Neutrophil (primary cell): Measurements from ENCODE around the gene SH3D21.

ENCODE experiments used
- H3K27ac ChIP-seq: fragments of 200-600 bp; sonication (generic); 2 replicates; pipeline ENCODE4 v1.5.1; 2016; ENCODE audit warnings: mild to moderate bottlenecking, moderate library complexity
- H3K27me3 ChIP-seq: fragments of 200-600 bp; sonication (generic); 2 replicates; pipeline ENCODE4 v1.6.0; 2016; ENCODE audit warnings: mild to moderate bottlenecking
- H3K36me3 ChIP-seq: fragments of 200-600 bp; sonication (generic); 2 replicates; pipeline ENCODE4 v1.5.1; 2017
- H3K4me1 ChIP-seq, 2 experiments: fragments of 200-600 bp in 1 of 2; sonication (generic) in 1 of 2; 1 replicate in 1 of 2; 2 replicates in 1 of 2; pipeline versions ENCODE4 v1.5.1 to v1.6.1; 2013 to 2016; ENCODE audit warnings: low read depth in 1 of 2, low read length in 1 of 2, mild to moderate bottlenecking in 1 of 2, moderate library complexity in 1 of 2; ENCODE audit not compliant: control insufficient read depth in 1 of 2, insufficient read depth in 1 of 2
- H3K4me3 ChIP-seq, 2 experiments: fragments of 200-600 bp in 1 of 2; sonication (generic) in 1 of 2; 1 replicate in 1 of 2; 2 replicates in 1 of 2; pipeline ENCODE4 v1.5.1; 2013 to 2016; ENCODE audit warnings: low read depth in 1 of 2, low read length in 1 of 2, mild to moderate bottlenecking in 1 of 2, moderate library complexity in 1 of 2
- H3K9me3 ChIP-seq: fragments of 200-600 bp; sonication (generic); 2 replicates; pipeline ENCODE4 v1.5.1; 2016
- TF ChIP-seq, protein P1 (sequence below): fragments of 200-600 bp; sonication (generic); IDR thresholded peaks from 2 replicates; pipeline ENCODE4 v1.5.1; 2016; ENCODE audit warnings: antibody characterized with exemption

SH3D21 gene

DNA sequence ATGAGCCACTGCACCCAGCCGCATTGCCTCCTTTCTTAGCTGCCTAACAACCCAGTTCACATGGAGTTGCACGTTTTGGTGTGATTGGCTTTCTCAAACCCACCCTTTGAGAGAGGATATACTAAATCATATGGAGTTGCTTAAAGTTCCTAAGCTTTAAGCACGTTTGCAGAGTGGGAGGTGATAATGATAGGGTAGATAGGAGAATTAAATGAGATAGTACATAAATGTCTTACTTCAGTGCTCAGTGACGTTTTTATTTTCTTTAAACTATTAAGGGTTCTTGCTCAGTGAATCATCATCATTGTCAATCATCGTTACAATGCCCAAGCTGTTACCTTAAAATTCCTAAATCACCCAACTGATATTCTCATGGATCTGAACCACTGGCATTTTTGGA is 2.9 kb upstream of the SH3D21 start:
- Histone ChIP-seq H3K36me3 (peaks cover 59% of the 10 kb centered on the region), H3K4me3 (no peak overlapping the region), H3K27ac (peak overlapping the region; percentile 63), H3K9me3 (no peaks in the 10 kb centered on the region), H3K4me1 (peaks cover 44 to 46% of the 10 kb centered on the region in 2 experiments), H3K27me3 (no peaks in the 10 kb centered on the region)
- TF ChIP-seq, protein P1, sequence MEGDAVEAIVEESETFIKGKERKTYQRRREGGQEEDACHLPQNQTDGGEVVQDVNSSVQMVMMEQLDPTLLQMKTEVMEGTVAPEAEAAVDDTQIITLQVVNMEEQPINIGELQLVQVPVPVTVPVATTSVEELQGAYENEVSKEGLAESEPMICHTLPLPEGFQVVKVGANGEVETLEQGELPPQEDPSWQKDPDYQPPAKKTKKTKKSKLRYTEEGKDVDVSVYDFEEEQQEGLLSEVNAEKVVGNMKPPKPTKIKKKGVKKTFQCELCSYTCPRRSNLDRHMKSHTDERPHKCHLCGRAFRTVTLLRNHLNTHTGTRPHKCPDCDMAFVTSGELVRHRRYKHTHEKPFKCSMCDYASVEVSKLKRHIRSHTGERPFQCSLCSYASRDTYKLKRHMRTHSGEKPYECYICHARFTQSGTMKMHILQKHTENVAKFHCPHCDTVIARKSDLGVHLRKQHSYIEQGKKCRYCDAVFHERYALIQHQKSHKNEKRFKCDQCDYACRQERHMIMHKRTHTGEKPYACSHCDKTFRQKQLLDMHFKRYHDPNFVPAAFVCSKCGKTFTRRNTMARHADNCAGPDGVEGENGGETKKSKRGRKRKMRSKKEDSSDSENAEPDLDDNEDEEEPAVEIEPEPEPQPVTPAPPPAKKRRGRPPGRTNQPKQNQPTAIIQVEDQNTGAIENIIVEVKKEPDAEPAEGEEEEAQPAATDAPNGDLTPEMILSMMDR, result no peak

DNA sequence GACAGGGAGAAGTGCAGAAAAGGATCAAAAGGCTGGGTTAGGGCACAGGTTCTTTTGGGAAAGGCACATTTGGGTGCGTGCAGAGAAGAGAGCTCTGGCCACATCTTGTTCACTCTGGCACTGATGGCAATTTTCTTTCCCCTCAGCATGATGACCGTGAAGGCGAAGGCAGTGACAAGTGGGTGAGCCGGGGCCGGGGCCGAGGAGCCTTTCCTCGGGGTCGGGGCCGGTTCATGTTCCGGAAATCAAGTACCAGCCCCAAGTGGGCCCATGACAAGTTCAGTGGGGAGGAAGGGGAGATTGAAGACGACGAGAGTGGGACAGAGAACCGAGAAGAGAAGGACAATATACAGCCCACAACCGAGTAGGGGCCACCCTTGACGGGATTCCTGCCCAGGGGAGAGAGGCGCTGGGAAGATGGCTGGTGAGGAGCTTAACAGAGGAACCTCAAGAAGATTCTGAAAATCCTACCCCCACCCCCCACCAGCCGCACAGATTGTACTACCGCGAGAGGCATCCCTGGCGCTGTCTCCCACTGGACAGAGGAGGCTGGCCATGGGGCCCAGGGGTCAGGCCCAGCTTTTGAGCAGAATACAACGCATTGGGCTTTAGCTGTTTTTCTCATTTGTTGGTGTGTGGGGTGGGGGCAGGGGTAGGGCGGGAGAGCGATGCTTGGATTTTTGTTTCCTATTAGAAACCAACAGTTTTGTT is 2.4 kb upstream of the SH3D21 start:
- Histone ChIP-seq H3K27me3 (no peaks in the 10 kb centered on the region), H3K4me3 (no peak overlapping the region), H3K9me3 (no peaks in the 10 kb centered on the region), H3K27ac (peak overlapping the region; percentile 63), H3K36me3 (peaks cover 53% of the 10 kb centered on the region), H3K4me1 (peaks cover 44 to 46% of the 10 kb centered on the region in 2 experiments)
- TF ChIP-seq, protein P1, result no peak

DNA sequence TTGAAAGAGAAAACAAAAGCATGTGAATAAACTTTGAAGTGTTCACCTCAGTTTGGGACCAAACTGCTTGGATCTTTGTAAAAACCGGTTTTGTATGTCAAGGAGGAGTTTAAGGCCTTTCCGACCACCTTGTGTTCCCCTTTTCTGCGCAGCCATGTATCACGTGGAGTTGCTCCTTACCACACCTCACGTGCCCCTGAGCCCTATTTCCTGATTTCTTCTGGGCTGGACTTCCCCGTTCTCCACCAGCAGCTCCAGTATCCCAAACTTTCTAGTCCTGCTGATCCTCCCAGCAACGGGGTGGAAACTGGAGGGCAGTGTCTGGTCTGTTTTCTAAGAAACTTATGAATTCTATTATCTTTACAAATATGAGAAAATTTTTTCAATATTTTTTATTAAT is 1.6 kb upstream of the SH3D21 start:
- Histone ChIP-seq H3K36me3 (peaks cover 47% of the 10 kb centered on the region), H3K4me3 (no peak overlapping the region), H3K4me1 (peaks cover 44 to 46% of the 10 kb centered on the region in 2 experiments), H3K27me3 (no peaks in the 10 kb centered on the region), H3K27ac (peak overlapping the region; percentile 63), H3K9me3 (no peaks in the 10 kb centered on the region)
- TF ChIP-seq, protein P1, result no peak

DNA sequence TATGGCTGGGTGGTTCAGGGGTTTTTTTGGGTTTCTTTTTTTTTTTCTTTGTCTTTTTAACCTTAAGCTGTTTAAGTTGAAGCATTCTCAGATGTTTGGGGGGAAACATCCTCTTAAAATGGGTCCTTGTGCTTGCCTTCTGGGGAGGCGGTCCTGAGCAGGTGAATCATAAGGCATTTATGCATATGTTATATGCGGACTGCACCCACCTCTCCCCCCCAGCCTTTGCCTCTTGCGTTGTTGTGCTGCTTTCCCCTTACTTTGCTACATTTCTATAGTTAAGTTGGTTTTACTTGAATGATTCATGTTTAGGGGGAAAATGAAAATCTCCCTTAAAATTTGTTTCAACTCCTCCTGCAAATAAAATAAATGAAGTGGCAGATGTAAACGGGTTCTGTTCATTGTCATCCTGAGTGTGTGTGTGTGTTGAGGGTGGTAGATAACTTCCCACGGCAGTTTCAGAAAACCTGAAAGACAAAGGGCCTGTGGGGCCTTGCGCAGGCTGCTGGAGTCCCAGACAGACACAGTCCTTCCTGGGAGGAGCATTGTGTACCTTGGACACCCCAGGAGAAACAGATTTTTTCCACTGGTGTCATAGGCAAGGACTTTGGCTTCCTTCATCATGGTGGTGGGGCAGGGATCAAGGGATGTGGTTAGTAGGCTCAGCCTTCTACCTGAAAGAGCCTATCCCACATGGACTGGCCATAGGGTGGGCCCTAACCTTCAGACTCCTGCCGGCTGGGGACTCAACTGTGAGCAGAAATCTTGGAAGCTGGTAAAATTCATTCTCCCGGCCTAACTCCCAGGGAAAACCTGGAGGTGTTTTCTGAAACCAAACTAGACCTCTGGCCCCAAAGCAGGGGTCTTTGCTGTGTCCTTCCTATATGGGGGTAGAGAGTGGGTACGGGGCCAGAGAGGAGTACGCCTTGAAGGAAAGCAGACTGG is 926 bp upstream of the SH3D21 start:
- Histone ChIP-seq H3K36me3 (peaks cover 39% of the 10 kb centered on the region), H3K9me3 (no peaks in the 10 kb centered on the region), H3K4me1 (peaks cover 40 to 44% of the 10 kb centered on the region in 2 experiments), H3K4me3 (no peak overlapping the region), H3K27ac (peak overlapping the region; percentile 80), H3K27me3 (no peaks in the 10 kb centered on the region)
- TF ChIP-seq, protein P1, result no peak

DNA sequence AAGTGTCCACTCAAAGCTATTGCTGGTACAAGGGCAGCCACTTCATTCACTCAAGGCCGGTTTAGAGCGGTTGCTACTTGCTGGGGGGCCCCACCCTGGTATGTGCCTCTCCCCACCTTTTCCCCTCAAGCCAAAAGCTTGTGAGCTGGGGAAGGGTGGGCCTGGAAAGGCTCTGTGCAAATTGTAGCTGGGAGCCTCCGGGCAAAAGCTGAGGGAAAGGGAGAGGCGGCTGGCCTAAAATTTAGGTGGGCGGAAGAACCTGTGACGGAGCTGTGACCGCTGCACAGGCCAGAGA is 306 bp upstream of the SH3D21 start:
- H3K27ac ChIP-seq, result peak overlapping the region; percentile 80
- TF ChIP-seq, protein P1, result no peak
- no peaks in the 10 kb centered on the region for H3K9me3 ChIP-seq
- peaks cover 33% of the 10 kb centered on the region for H3K36me3 ChIP-seq
- peaks cover 40 to 44% of the 10 kb centered on the region in 2 experiments for H3K4me1 ChIP-seq
- no peaks in the 10 kb centered on the region for H3K27me3 ChIP-seq
- H3K4me3 ChIP-seq, result peak overlapping the region; percentile 84 to 89
